T-helper 17 cell (primary cell): ENCODE data around the gene MSRB3. TPM values are rescaled to one million over a fixed set of nuclear protein-coding genes. Genes with fewer than 3 reads are reported as not detected.

Experiments used
- ATAC-seq: fragments of 150-1000 bp; cut with Tn5 transposase; 2 replicates; pipeline ENCODE4 v1.10.0; 2021; ENCODE audit warnings: mild to moderate bottlenecking, moderate library complexity
- DNase-seq, 3 donors: peaks; one replicate each; pipeline versions ENCODE4 v3.0.0 to v3.0.0-alpha.2; 2020 to 2021
- H3K9me3 ChIP-seq: one replicate; pipeline ENCODE4 v1.7.0; 2013; ENCODE audit warnings: low read length, mild to moderate bottlenecking; ENCODE audit not compliant: control insufficient read depth, poor library complexity, severe bottlenecking
- H3K27ac Mint-ChIP-seq: one replicate; pipeline ENCODE4 v1.8.0; 2022; ENCODE audit warnings: mild to moderate bottlenecking, moderate library complexity, mixed read lengths
- H3K27me3 Mint-ChIP-seq: one replicate; pipeline ENCODE4 v1.8.0; 2022; ENCODE audit warnings: mixed read lengths
- H3K36me3 Mint-ChIP-seq: one replicate; pipeline ENCODE4 v1.8.0; 2022; ENCODE audit warnings: low read depth, mixed read lengths
- H3K4me1 Mint-ChIP-seq: one replicate; pipeline ENCODE4 v1.8.0; 2022; ENCODE audit warnings: mild to moderate bottlenecking, mixed read lengths
- H3K4me3 Mint-ChIP-seq: one replicate; pipeline ENCODE4 v1.8.0; 2022; ENCODE audit warnings: mild to moderate bottlenecking, moderate library complexity, mixed read lengths
- total RNA-seq, 4 donors: library from RNA in 2 of 4; stranded (reverse) in 2 of 4; gene quantifications; one replicate each; pipeline ENCODE4 v1.2.3 and lab custom pipeline; 2022 to 2026

The MSRB3 gene
- total RNA-seq, 2 donors from 2014 or later: 0.22 to 5.9 TPM

DNA sequence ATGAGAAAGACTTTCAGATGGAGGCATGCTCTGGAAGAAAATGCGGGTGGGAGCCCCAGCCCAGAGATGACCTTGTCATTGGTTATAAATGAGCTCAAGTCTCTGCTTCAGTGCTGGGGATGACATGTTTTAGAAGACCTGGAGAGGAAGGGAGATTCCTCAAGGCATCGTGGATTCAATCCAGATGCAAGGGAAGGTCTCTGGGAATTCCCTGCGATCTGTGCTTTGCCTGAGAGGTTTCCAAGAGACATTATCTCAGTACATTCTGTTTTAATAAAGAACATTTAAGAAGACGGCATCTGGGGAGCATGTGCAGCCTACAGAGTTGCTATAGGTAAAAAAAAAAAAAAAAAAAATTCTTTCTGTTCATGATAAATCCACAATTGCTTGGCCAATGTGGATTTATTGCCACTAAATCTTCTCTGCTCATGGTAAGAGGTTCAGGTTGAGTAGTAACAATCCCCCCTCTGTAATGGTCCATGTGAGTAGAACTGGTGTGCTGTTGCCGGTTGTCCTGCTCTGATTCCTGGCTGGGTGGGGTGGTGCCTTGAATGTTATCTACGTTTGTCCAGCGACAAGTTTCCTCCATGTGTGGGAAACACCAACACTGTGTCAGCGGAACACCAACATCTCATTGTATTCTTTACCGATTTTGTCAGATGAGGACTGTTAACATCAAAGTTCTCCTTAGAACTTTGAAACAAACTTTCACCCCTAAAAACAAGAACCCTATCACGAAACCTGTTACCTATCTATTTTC, 230.0 kb downstream of the MSRB3 start:
- no peak for ATAC-seq
- H3K9me3 ChIP-seq: no peaks in the 10 kb centered on the region
- Mint-ChIP-seq H3K36me3 (no peaks in the 10 kb centered on the region), H3K27ac (no peak overlapping the region), H3K27me3 (no peaks in the 10 kb centered on the region), H3K4me3 (no peak overlapping the region), H3K4me1 (no peaks in the 10 kb centered on the region)
- no peak for DNase-seq

DNA sequence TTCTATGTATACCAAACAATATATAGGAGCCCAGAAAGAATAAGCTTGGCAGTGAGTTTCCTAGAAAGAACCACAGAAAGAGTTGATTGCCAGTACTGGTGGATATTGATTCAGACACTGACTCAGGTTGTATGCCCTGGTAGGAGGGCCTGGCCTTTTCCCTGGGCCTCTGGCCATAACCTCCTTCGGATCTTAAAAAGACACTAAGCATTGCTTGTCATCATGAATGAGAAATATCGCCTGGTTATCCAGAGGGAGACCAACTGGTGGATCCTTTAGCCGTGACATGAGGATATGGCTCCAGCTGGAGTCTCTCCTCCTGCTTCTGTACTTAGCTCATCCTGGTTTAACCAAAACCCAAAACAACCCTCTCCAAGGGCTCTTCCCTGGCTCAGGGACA, 231.5 kb downstream of the MSRB3 start:
- Mint-ChIP-seq H3K36me3 (no peaks in the 10 kb centered on the region), H3K27me3 (no peaks in the 10 kb centered on the region), H3K4me3 (no peak overlapping the region), H3K27ac (no peak overlapping the region), H3K4me1 (no peaks in the 10 kb centered on the region)
- ATAC-seq (no peak), DNase-seq (no peak)
- H3K9me3 ChIP-seq: no peaks in the 10 kb centered on the region

- Mint-ChIP-seq H3K4me3 (no peak overlapping the region), H3K36me3 (no peaks in the 10 kb centered on the region)
- no peak for ATAC-seq
These were observed 232.1 kb downstream of the MSRB3 start for GRCh38 chr12:65510584-65511050.

GRCh38 chr12:65511134-65511834, 232.8 kb downstream of the MSRB3 start:
- no peaks in the 10 kb centered on the region for H3K9me3 ChIP-seq
- H3K36me3 Mint-ChIP-seq: no peaks in the 10 kb centered on the region
- H3K4me3 Mint-ChIP-seq: no peak overlapping the region
- no peak for ATAC-seq
- H3K4me1 Mint-ChIP-seq: no peaks in the 10 kb centered on the region
- no peaks in the 10 kb centered on the region for H3K27me3 Mint-ChIP-seq
- H3K27ac Mint-ChIP-seq: no peak overlapping the region
- no peak for DNase-seq

More at GRCh38 chr12:65510584-65511050, 232.1 kb downstream of the MSRB3 start:
- H3K27ac Mint-ChIP-seq: no peak overlapping the region
- no peak for DNase-seq
- H3K9me3 ChIP-seq: no peaks in the 10 kb centered on the region
- no peaks in the 10 kb centered on the region for H3K4me1 Mint-ChIP-seq
- H3K27me3 Mint-ChIP-seq: no peaks in the 10 kb centered on the region

DNA sequence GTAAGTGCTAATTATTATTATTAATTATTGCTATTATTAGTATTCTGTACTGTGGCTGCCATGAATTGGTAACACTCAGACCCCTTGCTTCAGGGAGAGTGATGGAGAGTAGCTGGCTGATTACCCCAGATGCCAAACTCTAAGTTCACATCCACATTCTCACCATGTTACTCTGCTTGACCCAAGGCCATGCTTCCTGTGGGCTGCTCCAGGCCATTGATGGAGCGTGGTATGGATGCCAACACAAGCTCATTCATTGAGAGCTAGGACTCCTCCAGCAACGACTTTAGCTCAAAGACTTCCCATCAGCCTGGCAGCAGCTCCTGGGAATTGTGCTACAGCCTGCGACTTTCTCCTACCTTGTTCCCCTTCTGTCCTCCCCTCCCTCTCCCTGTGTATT, 233.4 kb downstream of the MSRB3 start:
- H3K27me3 Mint-ChIP-seq: no peaks in the 10 kb centered on the region
- H3K36me3 Mint-ChIP-seq: no peaks in the 10 kb centered on the region
- ATAC-seq: no peak
- DNase-seq: no peak
- H3K4me1 Mint-ChIP-seq: no peaks in the 10 kb centered on the region
- no peak overlapping the region for H3K4me3 Mint-ChIP-seq
- H3K9me3 ChIP-seq: no peaks in the 10 kb centered on the region
- no peak overlapping the region for H3K27ac Mint-ChIP-seq

Other genes with a start within 250 kb of the MSRB3 start
- gene WIF1, start 157.4 kb upstream of the MSRB3 start, total RNA-seq: not detected
- gene LEMD3, start 109.1 kb upstream of the MSRB3 start, total RNA-seq: 10 to 100 TPM; 52.2 to 62.1 TPM